RWPE2 (cell line): ENCODE data around the gene KRTAP12-3.
"Not testable (repeated sequence)": the region's sequence is repeated elsewhere in the genome, so short reads cannot be mapped to it uniquely, and the experiment has no call there.

Experiments used
- ATAC-seq: fragments of 200-7000 bp; cut with Tn5 transposase; 3 replicates; pipeline ENCODE4 v1.9.1; 2021; ENCODE audit warnings: low read depth
- DNase-seq: peaks from one replicate; pipeline ENCODE4 v3.0.0-alpha.2; 2020; ENCODE audit warnings: low spot score
- H3K27ac ChIP-seq: fragments of 450-650 bp; 2 replicates; pipeline ENCODE4 v1.5.1; 2017; ENCODE audit warnings: mild to moderate bottlenecking; ENCODE audit not compliant: poor library complexity, severe bottlenecking
- H3K27me3 ChIP-seq: fragments of 250-450 bp; sonication (Bioruptor Pico); 2 replicates; pipeline ENCODE4 v1.5.1; 2021; ENCODE audit warnings: mild to moderate bottlenecking, moderate library complexity; ENCODE audit not compliant: insufficient read depth, poor library complexity, severe bottlenecking
- H3K36me3 ChIP-seq: fragments of 250-450 bp; sonication (Bioruptor Pico); 2 replicates; pipeline ENCODE4 v1.5.1; 2020; ENCODE audit warnings: low read depth, mild to moderate bottlenecking, moderate library complexity
- H3K4me1 ChIP-seq: fragments of 250-450 bp; sonication (Bioruptor Pico); 2 replicates; pipeline ENCODE4 v1.5.1; 2021; ENCODE audit warnings: mild to moderate bottlenecking, moderate library complexity; ENCODE audit not compliant: insufficient read depth, poor library complexity, severe bottlenecking
- H3K4me3 ChIP-seq: fragments of 250-450 bp; sonication (Bioruptor Pico); 2 replicates; pipeline ENCODE4 v1.5.1; 2021; ENCODE audit warnings: mild to moderate bottlenecking, moderate library complexity; ENCODE audit not compliant: severe bottlenecking
- H3K9me3 ChIP-seq: fragments of 250-450 bp; sonication (Bioruptor Pico); 2 replicates; pipeline ENCODE4 v1.5.1; 2021; ENCODE audit warnings: mild to moderate bottlenecking, moderate library complexity; ENCODE audit not compliant: severe bottlenecking
- TF ChIP-seq, protein P1 (sequence below): fragments of 450-650 bp; IDR thresholded peaks from one replicate; pipeline ENCODE4 v1.5.1; 2017; ENCODE audit warnings: mild to moderate bottlenecking, moderate library complexity; ENCODE audit not compliant: poor library complexity, severe bottlenecking

Gene KRTAP12-3

DNA sequence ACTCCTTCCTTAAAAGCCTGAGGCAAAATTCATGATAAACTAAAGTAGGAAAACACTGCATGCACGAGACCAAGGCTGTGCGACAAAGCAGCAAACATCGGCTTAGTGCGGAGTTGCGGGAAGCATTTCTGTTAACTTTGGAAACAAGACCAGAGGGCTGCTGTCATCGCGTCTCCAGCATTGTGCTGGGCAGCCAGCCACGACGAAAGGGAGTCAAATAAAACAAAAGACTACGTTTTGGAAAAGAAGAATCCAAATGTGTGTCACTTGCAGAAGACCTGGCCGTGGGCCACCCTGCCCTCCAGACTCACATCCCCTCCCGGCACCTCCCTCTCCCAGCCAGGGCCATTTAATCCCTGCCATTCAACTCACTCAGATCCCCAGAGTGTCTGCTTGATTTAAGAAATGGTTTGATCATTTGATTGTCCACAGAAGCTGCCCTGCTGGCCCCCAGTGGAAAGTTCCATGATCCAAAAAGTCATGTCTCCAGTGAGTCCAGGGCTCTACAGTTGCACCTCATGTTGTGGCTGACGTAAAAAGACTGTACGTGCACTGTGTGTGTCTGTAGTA, 13.9 kb upstream of the KRTAP12-3 start:
- no peak for ATAC-seq
- H3K27me3 ChIP-seq = no peaks in the 10 kb centered on the region
- no peak overlapping the region for H3K27ac ChIP-seq
- no peak overlapping the region for H3K4me3 ChIP-seq
- no peak for DNase-seq
- no peaks in the 10 kb centered on the region for H3K9me3 ChIP-seq
- no peaks in the 10 kb centered on the region for H3K4me1 ChIP-seq
- TF ChIP-seq, protein P1, sequence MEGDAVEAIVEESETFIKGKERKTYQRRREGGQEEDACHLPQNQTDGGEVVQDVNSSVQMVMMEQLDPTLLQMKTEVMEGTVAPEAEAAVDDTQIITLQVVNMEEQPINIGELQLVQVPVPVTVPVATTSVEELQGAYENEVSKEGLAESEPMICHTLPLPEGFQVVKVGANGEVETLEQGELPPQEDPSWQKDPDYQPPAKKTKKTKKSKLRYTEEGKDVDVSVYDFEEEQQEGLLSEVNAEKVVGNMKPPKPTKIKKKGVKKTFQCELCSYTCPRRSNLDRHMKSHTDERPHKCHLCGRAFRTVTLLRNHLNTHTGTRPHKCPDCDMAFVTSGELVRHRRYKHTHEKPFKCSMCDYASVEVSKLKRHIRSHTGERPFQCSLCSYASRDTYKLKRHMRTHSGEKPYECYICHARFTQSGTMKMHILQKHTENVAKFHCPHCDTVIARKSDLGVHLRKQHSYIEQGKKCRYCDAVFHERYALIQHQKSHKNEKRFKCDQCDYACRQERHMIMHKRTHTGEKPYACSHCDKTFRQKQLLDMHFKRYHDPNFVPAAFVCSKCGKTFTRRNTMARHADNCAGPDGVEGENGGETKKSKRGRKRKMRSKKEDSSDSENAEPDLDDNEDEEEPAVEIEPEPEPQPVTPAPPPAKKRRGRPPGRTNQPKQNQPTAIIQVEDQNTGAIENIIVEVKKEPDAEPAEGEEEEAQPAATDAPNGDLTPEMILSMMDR = no peak
- H3K36me3 ChIP-seq = no peaks in the 10 kb centered on the region

DNA sequence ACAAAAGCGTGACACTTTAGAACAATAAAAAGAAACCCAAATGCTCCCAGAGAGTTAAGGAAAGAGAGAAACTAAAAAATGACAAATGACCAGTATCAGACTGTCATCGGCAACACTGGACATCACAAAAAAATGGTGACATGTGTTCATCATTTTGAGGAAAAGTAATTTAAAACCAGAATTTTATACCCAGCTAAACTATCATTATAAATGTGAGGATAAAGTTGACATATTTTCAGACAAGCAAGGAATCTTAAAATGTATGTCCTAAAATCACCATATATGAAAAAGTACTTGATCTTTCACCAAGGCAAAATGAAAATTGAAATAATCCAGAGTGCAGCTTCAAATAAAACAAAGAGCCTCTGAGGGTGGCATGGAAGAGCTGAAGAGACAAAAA, 12.9 kb upstream of the KRTAP12-3 start:
- Histone ChIP-seq H3K27ac (no peak overlapping the region), H3K27me3 (no peaks in the 10 kb centered on the region), H3K4me3 (no peak overlapping the region), H3K4me1 (no peaks in the 10 kb centered on the region), H3K36me3 (no peaks in the 10 kb centered on the region), H3K9me3 (no peaks in the 10 kb centered on the region)
- DNase-seq = no peak
- TF ChIP-seq, protein P1 = no peak
- ATAC-seq = no peak

DNA sequence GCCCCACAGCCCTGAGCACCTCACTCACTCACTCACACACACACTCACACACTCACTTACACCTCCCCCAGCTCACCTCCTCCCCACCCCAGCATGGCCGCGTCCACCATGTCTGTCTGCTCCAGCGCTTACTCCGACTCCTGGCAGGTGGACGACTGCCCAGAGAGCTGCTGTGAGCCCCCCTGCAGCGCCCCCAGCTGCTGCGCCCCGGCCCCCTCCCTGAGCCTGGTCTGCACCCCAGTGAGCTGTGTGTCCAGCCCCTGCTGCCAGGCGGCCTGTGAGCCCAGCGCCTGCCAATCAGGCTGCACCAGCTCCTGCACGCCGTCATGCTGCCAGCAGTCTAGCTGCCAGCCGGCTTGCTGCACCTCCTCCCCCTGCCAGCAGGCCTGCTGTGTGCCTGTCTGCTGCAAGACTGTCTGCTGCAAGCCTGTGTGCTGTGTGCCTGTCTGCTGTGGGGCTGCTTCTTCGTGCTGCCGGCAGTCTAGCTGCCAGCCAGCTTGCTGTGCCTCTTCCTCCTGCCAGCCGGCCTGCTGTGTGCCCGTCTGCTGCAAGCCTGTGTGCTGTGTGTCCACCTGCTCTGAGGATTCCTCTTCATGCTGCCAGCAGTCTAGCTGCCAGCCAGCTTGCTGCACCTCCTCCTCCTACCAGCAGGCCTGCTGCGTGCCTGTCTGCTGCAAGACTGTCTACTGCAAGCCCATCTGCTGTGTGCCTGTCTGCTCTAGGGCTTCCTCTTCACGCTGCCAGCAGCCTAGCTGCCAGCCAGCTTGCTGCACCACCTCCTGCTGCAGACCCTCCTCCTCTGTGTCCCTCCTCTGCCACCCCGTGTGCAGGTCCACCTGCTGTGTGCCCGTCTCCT, 11.1 kb upstream of the KRTAP12-3 start, which contains the start of gene KRTAP10-11:
KRTAP10-11 (plus strand) TSS at position 49 of the 856 bp plus-strand sequence; CDS start at position 94, 45 bp downstream.
- H3K4me1 ChIP-seq, H3K27ac ChIP-seq, H3K27me3 ChIP-seq, DNase-seq, H3K4me3 ChIP-seq, ATAC-seq, H3K9me3 ChIP-seq, H3K36me3 ChIP-seq: not testable (repeated sequence)

DNA sequence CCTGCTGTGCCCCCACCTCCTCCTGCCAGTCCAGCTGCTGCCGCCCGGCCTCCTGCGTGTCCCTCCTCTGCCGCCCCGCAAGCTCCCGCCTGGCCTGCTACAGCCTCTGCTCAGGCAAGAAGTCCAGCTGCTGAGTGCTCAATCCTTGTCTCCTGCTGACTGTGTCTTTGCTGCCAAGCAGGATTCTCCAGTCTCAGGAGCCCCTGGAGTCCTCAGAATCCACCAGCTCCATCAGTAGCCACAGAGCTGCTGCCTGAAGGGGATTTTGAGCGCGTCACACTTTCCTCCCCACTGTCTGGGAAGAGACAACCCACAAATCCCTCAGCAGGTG, 10.5 kb upstream of the KRTAP12-3 start:
- ATAC-seq (no peak), DNase-seq (no peak)
- TF ChIP-seq, protein P1 = no peak
- Histone ChIP-seq H3K4me3 (no peak overlapping the region), H3K27me3 (no peaks in the 10 kb centered on the region), H3K36me3 (no peaks in the 10 kb centered on the region), H3K4me1 (no peaks in the 10 kb centered on the region), H3K9me3 (no peaks in the 10 kb centered on the region), H3K27ac (no peak overlapping the region)

DNA sequence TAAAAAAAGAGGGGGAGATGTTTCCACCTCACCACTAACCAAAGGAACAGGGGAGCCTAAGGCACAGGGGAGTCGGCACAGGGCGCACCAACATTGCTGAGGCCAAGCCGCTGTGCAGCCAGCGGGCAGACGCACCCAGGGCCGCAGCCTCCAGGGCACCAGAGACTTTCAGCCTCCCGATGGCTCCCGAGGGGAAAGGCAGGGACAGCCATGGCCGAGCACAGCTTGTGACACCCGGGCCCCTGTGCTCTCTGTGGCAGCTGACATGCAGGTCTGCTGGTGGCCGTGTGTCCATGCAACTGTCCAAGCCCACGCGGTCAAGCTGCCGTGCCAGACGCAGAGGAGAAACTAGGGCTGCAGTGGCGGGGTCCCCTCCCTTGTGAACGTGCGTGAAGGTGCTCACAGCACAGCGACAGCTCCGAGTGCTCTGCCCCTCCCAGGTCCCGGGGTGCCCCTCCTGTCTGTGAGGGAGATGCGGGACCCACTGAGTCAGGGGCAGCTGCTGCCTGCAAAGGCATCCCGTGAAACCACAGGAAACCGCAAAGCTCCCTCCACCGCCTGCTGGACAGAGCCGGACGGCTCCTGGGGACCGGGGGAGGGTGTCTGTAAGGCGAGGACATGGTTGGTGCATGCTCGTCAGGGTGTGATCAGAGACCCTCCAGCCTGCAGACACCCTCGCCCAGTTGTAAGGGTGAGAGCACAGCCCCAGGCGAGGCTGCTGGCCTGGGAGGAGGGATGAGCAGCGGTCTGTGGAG, 9.0 kb upstream of the KRTAP12-3 start:
- no peaks in the 10 kb centered on the region for H3K9me3 ChIP-seq
- H3K27me3 ChIP-seq = no peaks in the 10 kb centered on the region

More for the DNA sequence above, 9.0 kb upstream of the KRTAP12-3 start:
- no peak overlapping the region for H3K27ac ChIP-seq
- H3K4me3 ChIP-seq = no peak overlapping the region
- no peak for DNase-seq
- no peaks in the 10 kb centered on the region for H3K4me1 ChIP-seq
- ATAC-seq = no peak
- TF ChIP-seq, protein P1 = no peak
- H3K36me3 ChIP-seq = no peaks in the 10 kb centered on the region
